IPS DF 4.7 (cell line): Measurements from ENCODE around the gene POU2F3.

Experiments used
- DNase-seq: peaks from one replicate; pipeline ENCODE4 v3.0.0-alpha.2; 2013; ENCODE audit warnings: low spot score; ENCODE audit errors: extremely low read depth

The POU2F3 gene

GRCh38 chr11:120226242-120226641, 13.7 kb upstream of the POU2F3 start:
- DNase-seq: no peak

- DNase-seq: no peak
Measured at GRCh38 chr11:120226714-120227113, 13.2 kb upstream of the POU2F3 start.

GRCh38 chr11:120227228-120227852, 12.6 kb upstream of the POU2F3 start:
- no peak for DNase-seq

GRCh38 chr11:120228794-120229384, 11.1 kb upstream of the POU2F3 start:
- DNase-seq: no peak

GRCh38 chr11:120229451-120230424, 10.2 kb upstream of the POU2F3 start:
- DNase-seq: no peak

GRCh38 chr11:120230433-120231071, 9.4 kb upstream of the POU2F3 start:
- no peak for DNase-seq

GRCh38 chr11:120231963-120232362, 8.0 kb upstream of the POU2F3 start:
- DNase-seq: no peak

GRCh38 chr11:120233207-120233803, 6.6 kb upstream of the POU2F3 start:
- no peak for DNase-seq

- DNase-seq: no peak
Measured at GRCh38 chr11:120235024-120235628, 4.8 kb upstream of the POU2F3 start.

- no peak for DNase-seq
Measured at GRCh38 chr11:120236169-120237107, 3.5 kb upstream of the POU2F3 start.

- DNase-seq: no peak
Measured at GRCh38 chr11:120238968-120239620, 846 bp upstream of the POU2F3 start.

- DNase-seq: no peak
Measured at GRCh38 chr11:120240866-120241265, 926 bp downstream of the POU2F3 start.

- DNase-seq: no peak
Measured at GRCh38 chr11:120241277-120241676, 1.3 kb downstream of the POU2F3 start.

- DNase-seq: no peak
Measured at GRCh38 chr11:120243221-120243620, 3.3 kb downstream of the POU2F3 start.

- DNase-seq: no peak
Measured at GRCh38 chr11:120244476-120245365, 4.8 kb downstream of the POU2F3 start.

GRCh38 chr11:120245434-120245833, 5.5 kb downstream of the POU2F3 start:
- DNase-seq: no peak

- DNase-seq: no peak
Measured at GRCh38 chr11:120248551-120249278, 8.8 kb downstream of the POU2F3 start.
